Neural cell (in vitro differentiated cells): ENCODE data around the gene HIVEP1.

ENCODE experiments used
- EZH2 ChIP-seq: fragments of 200-600, 300-800 bp; shearing (Covaris generic), sonication (generic); IDR thresholded peaks from 2 replicates; pipeline ENCODE4 v1.6.1; 2014; ENCODE audit warnings: antibody characterized with exemption, low read length, borderline replicate concordance, mild to moderate bottlenecking; ENCODE audit not compliant: insufficient read depth, poor library complexity, severe bottlenecking
- POLR2AphosphoS5 ChIP-seq: IDR thresholded peaks from 2 replicates; pipeline ENCODE4 v1.6.1; 2012
- SMC3 ChIP-seq: fragments of 450-650 bp; conservative IDR thresholded peaks from 2 replicates; pipeline ENCODE4 v1.6.1; 2014; ENCODE audit warnings: antibody characterized with exemption, mild to moderate bottlenecking, moderate library complexity; ENCODE audit not compliant: poor library complexity
- TF ChIP-seq, protein P1 (sequence below): fragments of 450-650 bp; IDR thresholded peaks from 2 replicates; pipeline ENCODE4 v1.5.1; 2014; ENCODE audit warnings: antibody characterized with exemption, mild to moderate bottlenecking, moderate library complexity; ENCODE audit not compliant: poor library complexity, severe bottlenecking

DNA sequence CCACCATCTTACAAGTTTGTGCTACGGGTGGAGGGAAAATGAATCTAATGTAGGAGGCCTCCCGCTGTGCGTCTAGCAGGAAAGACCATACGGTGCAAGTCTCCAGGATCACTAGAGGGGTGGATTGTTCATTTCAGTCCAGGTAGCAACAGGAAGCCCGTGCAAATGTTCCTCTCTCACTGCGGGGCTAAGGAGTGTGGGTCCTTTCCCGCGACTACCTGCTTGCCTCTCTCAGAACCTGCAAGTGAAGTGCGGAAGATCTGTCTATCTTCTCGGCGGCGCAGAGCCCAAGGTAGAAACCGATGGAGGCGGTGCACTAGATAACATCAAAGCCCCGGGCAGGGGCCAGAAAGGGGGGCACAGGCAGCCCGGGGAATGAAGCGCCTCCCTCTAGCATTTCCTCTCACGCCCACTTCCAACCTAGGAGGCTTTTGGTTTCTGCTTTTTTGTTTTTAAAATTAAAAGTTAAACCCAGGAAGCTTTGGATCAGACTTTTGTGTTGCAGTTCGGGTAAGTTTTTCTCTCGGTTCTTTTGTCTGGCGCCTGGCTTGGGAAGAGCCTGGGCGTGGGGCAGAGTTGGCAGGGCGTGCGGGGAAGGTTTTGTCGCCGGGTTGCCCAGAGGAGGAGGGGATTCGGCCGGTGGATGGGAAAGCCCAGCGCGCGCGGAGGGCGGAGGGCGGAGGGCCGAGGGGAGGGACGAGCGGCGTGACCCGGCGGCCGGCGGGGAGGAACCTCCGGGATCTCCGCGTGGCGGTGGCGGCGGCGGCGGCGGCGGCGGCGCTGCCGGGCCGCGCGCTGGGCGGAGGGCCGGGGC lies 3.5 kb upstream of the HIVEP1 start:
- TF ChIP-seq, protein P1, sequence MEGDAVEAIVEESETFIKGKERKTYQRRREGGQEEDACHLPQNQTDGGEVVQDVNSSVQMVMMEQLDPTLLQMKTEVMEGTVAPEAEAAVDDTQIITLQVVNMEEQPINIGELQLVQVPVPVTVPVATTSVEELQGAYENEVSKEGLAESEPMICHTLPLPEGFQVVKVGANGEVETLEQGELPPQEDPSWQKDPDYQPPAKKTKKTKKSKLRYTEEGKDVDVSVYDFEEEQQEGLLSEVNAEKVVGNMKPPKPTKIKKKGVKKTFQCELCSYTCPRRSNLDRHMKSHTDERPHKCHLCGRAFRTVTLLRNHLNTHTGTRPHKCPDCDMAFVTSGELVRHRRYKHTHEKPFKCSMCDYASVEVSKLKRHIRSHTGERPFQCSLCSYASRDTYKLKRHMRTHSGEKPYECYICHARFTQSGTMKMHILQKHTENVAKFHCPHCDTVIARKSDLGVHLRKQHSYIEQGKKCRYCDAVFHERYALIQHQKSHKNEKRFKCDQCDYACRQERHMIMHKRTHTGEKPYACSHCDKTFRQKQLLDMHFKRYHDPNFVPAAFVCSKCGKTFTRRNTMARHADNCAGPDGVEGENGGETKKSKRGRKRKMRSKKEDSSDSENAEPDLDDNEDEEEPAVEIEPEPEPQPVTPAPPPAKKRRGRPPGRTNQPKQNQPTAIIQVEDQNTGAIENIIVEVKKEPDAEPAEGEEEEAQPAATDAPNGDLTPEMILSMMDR: no peak
- TF ChIP-seq POLR2AphosphoS5 (no peak), SMC3 (peak; percentile 49), EZH2 (no peak)
